GM12864 (cell line): ENCODE results near the gene UQCC3.
A peak's percentile ranks its signal among the peaks of the same experiment; 100 is the strongest.

Experiments
- DNase-seq: peaks from one replicate; pipeline ENCODE4 v3.0.0-alpha.2; 2011; ENCODE audit warnings: low read depth
- H3K4me3 ChIP-seq: 2 replicates; pipeline ENCODE4 v1.5.1; 2011; ENCODE audit warnings: mild to moderate bottlenecking, low read depth, low read length, control low read depth
- TF ChIP-seq, protein P1 (sequence below): IDR thresholded peaks from 2 replicates; pipeline ENCODE4 v1.5.1; 2011; ENCODE audit warnings: low read depth, mild to moderate bottlenecking, moderate library complexity, low read length, control low read depth, inconsistent platforms; ENCODE audit errors: missing control alignments

UQCC3 gene

DNA sequence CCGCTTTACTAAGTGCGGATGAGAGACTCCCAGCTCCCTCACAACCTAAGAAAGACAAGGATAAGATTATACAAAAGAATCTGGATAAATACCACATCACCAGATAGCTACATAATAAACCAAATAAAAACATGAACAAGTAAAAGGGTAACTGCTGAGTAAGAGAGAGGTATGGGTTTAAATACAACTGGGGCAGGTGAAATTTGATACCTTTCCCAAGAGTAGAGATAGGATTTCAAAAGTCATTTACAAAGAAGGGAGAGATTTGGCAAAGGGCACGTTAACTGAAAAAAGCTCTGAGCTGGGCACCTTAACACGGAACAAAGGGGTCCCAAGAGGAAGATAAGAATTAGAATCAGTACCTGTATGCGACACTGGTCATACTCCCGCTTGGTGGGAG, 5.7 kb downstream of the UQCC3 start:
- H3K4me3 ChIP-seq, result no peak overlapping the region
- no peak for DNase-seq
- TF ChIP-seq, protein P1, sequence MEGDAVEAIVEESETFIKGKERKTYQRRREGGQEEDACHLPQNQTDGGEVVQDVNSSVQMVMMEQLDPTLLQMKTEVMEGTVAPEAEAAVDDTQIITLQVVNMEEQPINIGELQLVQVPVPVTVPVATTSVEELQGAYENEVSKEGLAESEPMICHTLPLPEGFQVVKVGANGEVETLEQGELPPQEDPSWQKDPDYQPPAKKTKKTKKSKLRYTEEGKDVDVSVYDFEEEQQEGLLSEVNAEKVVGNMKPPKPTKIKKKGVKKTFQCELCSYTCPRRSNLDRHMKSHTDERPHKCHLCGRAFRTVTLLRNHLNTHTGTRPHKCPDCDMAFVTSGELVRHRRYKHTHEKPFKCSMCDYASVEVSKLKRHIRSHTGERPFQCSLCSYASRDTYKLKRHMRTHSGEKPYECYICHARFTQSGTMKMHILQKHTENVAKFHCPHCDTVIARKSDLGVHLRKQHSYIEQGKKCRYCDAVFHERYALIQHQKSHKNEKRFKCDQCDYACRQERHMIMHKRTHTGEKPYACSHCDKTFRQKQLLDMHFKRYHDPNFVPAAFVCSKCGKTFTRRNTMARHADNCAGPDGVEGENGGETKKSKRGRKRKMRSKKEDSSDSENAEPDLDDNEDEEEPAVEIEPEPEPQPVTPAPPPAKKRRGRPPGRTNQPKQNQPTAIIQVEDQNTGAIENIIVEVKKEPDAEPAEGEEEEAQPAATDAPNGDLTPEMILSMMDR, result no peak

GRCh38 chr11:62677714-62678113, 6.2 kb downstream of the UQCC3 start:
- no peak for DNase-seq
- TF ChIP-seq, protein P1, result no peak
- H3K4me3 ChIP-seq, result peak overlapping the region; percentile 79; the same call in 1 of the 2 replicates

DNA sequence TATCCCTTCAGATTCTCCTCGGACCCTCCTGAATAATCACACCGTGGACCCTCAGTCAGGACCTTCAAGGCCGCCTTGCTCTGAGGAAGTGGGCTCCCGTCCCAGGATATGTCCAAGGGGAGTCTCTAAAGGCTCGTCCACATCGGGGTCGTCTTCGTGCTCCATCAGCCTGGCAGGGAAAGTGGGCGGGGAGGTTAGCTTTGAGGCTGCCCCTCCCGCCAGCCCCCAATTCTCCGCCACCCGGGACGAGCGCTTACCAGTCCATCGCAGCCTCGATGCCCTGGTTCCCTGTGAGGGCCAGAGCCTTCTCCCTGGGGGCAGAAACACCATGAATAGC, 6.9 kb downstream of the UQCC3 start:
- TF ChIP-seq, protein P1, result no peak
- H3K4me3 ChIP-seq, result peak overlapping the region; percentile 79
- no peak for DNase-seq

GRCh38 chr11:62678770-62679696, 7.6 kb downstream of the UQCC3 start, which contains the start of gene UBXN1:
Gene UBXN1, minus strand, starts transcription at chr11:62679073. Its CDS starts 150 bp downstream, at chr11:62678923.
- peak within 1 kb of the TSS; percentile 79 for H3K4me3 ChIP-seq
- peak; percentile 75 for DNase-seq
- TF ChIP-seq, protein P1, result no peak

GRCh38 chr11:62680825-62681240, 9.4 kb downstream of the UQCC3 start:
- TF ChIP-seq, protein P1, result peak; percentile 73
- no peak overlapping the region for H3K4me3 ChIP-seq
- DNase-seq, result peak; percentile 53

GRCh38 chr11:62682518-62682917, 11.0 kb downstream of the UQCC3 start:
- DNase-seq, result no peak
- no peak overlapping the region for H3K4me3 ChIP-seq
- TF ChIP-seq, protein P1, result no peak
